CD4-positive, alpha-beta T cell treated with Interleukin-10 for 1 hour (primary cell): ENCODE data around the gene F2RL2.

Source experiments
- DNase-seq: peaks from one replicate; pipeline ENCODE4 v3.0.0-alpha.2; 2020

F2RL2 gene

GRCh38 chr5:76622973-76623596, at the start of gene F2RL2:
Gene F2RL2 (minus strand): TSS chr5:76623403. CDS start chr5:76623230, 173 bp downstream.
- no peak for DNase-seq

- no peak for DNase-seq
These were observed 49.0 kb upstream of the F2RL2 start for GRCh38 chr5:76672242-76672641.

GRCh38 chr5:76670508-76670907, 47.3 kb upstream of the F2RL2 start:
- DNase-seq, result no peak

GRCh38 chr5:76669245-76669644, 46.0 kb upstream of the F2RL2 start:
- DNase-seq, result no peak

GRCh38 chr5:76667495-76667894, 44.3 kb upstream of the F2RL2 start:
- no peak for DNase-seq

- DNase-seq, result no peak
These were observed 40.9 kb upstream of the F2RL2 start for GRCh38 chr5:76664079-76664478.

GRCh38 chr5:76663573-76663972, 40.4 kb upstream of the F2RL2 start:
- DNase-seq, result no peak

GRCh38 chr5:76662521-76662920, 39.3 kb upstream of the F2RL2 start:
- no peak for DNase-seq

GRCh38 chr5:76660360-76660759, 37.2 kb upstream of the F2RL2 start:
- DNase-seq, result no peak

- no peak for DNase-seq
These were observed 34.6 kb upstream of the F2RL2 start for GRCh38 chr5:76657683-76658311.

GRCh38 chr5:76657091-76657490, 33.9 kb upstream of the F2RL2 start:
- no peak for DNase-seq

GRCh38 chr5:76652809-76653414, 29.7 kb upstream of the F2RL2 start:
- no peak for DNase-seq

- no peak for DNase-seq
These were observed 25.9 kb upstream of the F2RL2 start for GRCh38 chr5:76649140-76649539.

- no peak for DNase-seq
These were observed 20.2 kb upstream of the F2RL2 start for GRCh38 chr5:76643371-76643770.

- no peak for DNase-seq
These were observed 19.3 kb upstream of the F2RL2 start for GRCh38 chr5:76642390-76643040.

GRCh38 chr5:76641514-76642120, 18.4 kb upstream of the F2RL2 start:
- peak; percentile 70 for DNase-seq

GRCh38 chr5:76638479-76638878, 15.3 kb upstream of the F2RL2 start:
- no peak for DNase-seq

- no peak for DNase-seq
These were observed 14.3 kb upstream of the F2RL2 start for GRCh38 chr5:76637490-76637889.

- no peak for DNase-seq
These were observed 11.5 kb upstream of the F2RL2 start for GRCh38 chr5:76634661-76635060.

GRCh38 chr5:76626738-76627137, 3.5 kb upstream of the F2RL2 start:
- peak; percentile 4 for DNase-seq

- no peak for DNase-seq
These were observed 2.0 kb upstream of the F2RL2 start for GRCh38 chr5:76625087-76625815.

GRCh38 chr5:76622076-76622475, 1.1 kb downstream of the F2RL2 start:
- no peak for DNase-seq

- DNase-seq, result no peak
These were observed 3.0 kb downstream of the F2RL2 start for GRCh38 chr5:76620166-76620565.
